Choroid plexus epithelial cell (primary cell): Measurements from ENCODE around the gene GADD45A.

Experiments used
- DNase-seq: peaks from one replicate; pipeline ENCODE4 v3.0.0-alpha.2; 2010; ENCODE audit warnings: low read depth
- H3K4me3 ChIP-seq: 2 replicates; pipeline ENCODE4 v1.5.1; 2011; ENCODE audit warnings: low read depth, mild to moderate bottlenecking, control low read depth, low read length, moderate library complexity
- TF ChIP-seq, protein P1 (sequence below): conservative IDR thresholded peaks from 2 replicates; pipeline ENCODE4 v1.5.1; 2011; ENCODE audit warnings: low read depth, mild to moderate bottlenecking, control low read depth, inconsistent platforms, low read length, moderate library complexity

Gene GADD45A

DNA sequence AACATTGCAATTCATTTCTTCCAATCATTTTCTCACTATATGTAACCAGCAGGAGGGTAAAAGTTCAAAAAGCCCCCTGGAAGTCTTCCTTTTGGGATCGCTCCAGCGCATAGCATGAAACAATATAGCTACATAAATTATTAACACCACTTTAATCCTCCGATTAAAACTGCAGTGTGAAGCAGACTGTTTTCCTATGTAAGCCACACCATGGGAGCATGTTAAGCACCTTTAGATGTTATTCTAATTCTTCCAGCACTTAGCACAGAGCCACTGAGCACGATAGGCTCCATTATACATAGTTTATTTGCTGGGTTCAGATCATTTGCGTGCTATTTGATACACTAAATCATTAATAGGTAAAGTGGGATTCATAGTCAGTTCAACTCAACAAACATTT, 18.4 kb upstream of the GADD45A start:
- DNase-seq: no peak
- H3K4me3 ChIP-seq: no peak overlapping the region
- TF ChIP-seq, protein P1, sequence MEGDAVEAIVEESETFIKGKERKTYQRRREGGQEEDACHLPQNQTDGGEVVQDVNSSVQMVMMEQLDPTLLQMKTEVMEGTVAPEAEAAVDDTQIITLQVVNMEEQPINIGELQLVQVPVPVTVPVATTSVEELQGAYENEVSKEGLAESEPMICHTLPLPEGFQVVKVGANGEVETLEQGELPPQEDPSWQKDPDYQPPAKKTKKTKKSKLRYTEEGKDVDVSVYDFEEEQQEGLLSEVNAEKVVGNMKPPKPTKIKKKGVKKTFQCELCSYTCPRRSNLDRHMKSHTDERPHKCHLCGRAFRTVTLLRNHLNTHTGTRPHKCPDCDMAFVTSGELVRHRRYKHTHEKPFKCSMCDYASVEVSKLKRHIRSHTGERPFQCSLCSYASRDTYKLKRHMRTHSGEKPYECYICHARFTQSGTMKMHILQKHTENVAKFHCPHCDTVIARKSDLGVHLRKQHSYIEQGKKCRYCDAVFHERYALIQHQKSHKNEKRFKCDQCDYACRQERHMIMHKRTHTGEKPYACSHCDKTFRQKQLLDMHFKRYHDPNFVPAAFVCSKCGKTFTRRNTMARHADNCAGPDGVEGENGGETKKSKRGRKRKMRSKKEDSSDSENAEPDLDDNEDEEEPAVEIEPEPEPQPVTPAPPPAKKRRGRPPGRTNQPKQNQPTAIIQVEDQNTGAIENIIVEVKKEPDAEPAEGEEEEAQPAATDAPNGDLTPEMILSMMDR: no peak

DNA sequence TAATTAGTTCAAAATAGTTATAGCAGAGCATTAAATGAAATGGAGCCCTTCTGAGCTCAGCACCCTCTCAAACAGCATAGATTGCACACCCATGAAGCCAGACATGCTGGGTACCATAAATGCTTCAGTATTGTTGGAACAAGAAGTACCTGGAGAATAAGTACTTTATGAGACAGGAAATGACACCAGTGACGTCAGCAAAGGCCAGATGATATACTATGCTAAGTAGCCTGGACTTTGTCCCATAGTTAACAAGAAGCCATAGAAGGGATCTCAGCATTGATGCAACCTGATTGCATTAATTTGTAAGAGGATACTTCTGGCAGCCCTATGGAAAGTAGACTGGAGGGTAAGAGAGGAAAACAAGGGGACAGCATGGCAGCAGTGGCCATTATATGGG, 16.3 kb upstream of the GADD45A start:
- no peak overlapping the region for H3K4me3 ChIP-seq
- DNase-seq: no peak
- TF ChIP-seq, protein P1: no peak

DNA sequence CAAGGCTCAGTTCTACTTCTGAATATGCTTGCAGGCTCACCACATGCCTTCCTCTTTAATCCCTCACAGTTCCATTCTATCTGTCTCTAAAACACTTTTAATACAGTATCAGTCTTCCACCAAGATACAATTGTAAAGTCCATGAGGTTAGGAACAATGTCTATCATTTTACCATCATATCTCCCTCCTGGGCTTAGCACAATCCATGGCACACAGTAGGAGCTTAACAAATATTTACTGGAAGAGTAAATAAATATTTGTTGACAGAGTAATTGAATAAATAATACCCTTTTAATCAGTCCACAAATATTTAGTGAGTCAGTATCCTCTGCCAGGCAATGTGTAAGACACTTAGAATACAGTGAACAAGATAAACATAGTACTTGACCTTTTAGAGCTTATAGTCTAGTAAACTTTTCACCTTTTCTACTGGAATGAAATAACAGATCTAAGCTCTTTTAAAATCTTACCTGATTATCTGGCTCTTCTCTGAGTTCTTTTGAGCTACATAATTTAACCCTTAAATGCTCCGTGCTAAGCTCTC, 12.7 kb upstream of the GADD45A start:
- TF ChIP-seq, protein P1: no peak

DNA sequence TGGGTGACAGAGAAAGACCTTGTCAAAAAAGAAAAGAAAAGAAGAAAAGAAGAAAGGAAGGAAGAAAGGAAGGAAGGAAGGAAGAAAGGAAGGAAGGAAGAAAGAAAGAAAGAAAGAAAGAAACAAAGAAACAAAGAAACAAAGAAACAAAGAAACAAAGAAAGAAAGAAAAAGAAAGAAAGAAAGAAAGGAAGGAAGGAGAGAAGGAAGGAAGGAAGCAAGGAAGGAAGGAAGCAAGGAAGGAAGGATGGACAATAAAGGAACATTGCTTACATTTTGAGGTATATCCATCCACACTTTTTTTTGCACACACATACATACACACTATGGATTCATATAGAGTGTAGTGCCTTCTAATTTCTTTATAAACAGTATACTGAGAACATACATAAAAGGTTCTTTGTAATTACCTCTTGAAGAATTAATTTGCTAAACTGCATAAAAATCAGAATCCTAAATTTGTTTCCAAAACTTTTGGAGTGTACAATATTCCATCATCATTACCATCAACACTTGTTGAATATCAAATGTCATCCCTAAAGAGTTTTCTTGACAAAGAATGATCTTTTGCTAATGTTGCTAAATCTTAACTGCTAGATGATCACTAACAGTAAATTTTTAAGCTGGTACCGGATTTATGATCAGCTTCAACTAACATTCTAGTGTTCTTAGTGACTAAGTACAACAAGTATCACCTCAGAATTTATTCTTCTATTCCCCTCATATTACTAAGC, 11.4 kb upstream of the GADD45A start:
- H3K4me3 ChIP-seq: no peak overlapping the region
- DNase-seq: no peak
- TF ChIP-seq, protein P1: no peak

More for the DNA sequence above, 12.7 kb upstream of the GADD45A start:
- no peak for DNase-seq
- H3K4me3 ChIP-seq: no peak overlapping the region

DNA sequence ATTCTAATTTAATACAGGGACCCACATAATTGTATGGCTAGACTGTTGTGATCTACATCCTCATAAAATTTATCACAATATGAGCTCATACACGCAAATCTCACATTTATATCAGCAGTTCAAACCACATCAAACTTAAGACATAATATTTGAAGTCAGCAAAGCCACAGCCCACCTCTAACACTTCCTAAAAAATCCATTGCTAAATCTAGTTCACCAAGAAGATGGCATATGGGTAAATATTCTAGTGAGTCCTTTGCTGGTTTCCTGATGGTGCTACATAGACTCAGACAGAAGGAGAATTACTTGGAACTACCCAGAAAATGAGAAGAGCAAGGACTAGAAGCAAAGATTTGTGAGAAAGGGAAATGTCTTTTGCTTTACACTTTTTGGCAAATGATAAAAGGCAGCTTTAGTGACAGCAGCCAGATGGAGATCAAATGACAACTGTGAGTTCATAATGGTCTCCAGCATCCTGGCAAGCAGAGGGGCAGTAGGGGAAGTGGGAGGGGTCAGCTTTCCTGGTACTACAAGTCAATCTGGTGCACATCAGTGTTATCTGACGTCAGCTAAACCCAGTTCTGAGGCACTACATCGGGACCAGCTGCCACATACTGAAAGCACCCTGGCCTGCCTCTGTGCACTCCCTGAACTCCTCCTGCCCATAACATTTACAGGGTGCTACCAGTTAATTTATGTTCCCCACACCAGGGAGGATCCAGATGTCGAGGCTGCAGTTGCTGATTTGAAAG, 10.6 kb upstream of the GADD45A start:
- H3K4me3 ChIP-seq: no peak overlapping the region
- TF ChIP-seq, protein P1: no peak
- no peak for DNase-seq

DNA sequence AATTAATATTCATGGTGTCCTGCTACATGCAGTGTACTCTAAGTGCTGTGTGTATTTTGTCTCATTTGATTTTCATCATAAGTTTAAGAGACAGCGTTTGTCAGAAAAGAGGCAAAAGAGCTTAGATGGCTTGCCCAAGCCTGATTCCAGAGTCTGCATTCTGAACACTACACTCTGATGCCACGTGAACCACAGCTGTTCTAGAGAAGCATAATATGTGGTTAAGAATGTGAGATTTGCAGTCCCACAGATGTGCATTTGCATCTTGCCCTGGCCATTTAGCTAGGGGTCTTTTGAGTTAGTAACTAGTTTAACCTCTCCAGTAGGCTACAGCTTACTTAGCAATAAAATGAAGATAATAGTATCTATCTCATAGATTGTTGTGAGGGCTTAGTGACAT, 9.2 kb upstream of the GADD45A start:
- TF ChIP-seq, protein P1: no peak
- DNase-seq: no peak
- no peak overlapping the region for H3K4me3 ChIP-seq
